ENCODE measurements around the gene SPA17. TPM values are rescaled to one million over a fixed set of nuclear protein-coding genes. Genes with fewer than 3 reads are reported as not detected.

The SPA17 gene
- polyA plus RNA-seq, 3 donors, result 23.4 to 27.7 (median 25.3) TPM

DNA sequence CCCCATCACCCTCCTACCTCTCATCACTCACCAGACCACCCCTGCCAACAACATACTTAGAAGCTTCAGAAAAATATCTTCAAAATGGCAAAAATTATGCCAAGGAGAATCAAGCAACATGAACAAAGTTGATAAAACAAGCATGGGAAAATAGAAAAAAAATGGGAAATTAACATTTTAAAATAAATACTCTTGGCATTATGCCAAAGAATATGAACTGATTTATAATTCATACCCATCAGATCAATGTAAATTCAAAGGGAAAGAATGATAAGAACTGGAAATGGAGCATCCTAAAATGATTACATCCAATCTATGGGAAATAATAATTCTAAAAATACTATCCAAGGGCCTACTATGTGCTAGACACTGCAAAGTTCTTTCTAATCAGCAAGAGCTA is 12.2 kb upstream of the SPA17 start:
- DNase-seq (ENCODE audit: low read depth in 3 of 3, low spot score in 2 of 3), result no peak

DNA sequence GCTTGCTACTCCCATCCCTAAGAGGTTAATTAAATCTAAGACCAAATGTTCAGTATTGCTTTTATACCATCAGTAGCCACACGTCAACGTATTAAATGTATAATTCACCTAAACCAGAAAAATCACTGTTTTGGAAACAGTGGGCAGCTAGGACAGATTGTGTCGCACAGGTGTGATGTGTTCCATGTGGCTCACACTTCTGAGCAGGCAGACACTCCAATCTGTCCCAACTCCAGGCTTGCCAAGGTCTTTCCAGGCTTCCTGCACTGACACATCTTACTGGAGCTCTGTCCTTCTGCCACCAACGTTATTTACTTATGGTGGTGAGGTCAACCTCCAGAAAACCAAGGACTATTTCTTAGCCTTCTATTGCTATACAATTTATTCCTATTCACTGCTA is 11.6 kb upstream of the SPA17 start:
- DNase-seq (ENCODE audit: low read depth in 3 of 3, low spot score in 2 of 3), result no peak

DNA sequence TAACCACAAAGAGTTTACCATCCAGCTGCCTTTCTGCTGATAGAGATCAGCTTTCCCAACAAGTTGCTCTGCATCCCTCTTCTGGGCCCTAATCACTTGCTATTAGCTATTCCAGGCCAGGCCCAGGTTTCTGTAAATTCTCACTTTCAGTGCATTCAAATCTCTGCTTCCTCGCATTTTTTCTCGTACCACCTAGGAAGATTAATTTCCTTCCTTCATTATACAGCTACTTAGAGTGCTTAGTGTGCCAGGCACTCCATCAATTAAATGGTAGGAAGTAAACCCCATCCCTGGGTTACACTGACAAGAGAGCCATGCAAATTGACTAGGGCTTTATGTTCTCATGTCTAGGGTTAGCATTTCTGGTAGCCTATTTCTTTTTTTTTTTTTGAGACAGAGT is 9.8 kb upstream of the SPA17 start:
- DNase-seq (ENCODE audit: low read depth in 3 of 3, low spot score in 2 of 3), result no peak

DNA sequence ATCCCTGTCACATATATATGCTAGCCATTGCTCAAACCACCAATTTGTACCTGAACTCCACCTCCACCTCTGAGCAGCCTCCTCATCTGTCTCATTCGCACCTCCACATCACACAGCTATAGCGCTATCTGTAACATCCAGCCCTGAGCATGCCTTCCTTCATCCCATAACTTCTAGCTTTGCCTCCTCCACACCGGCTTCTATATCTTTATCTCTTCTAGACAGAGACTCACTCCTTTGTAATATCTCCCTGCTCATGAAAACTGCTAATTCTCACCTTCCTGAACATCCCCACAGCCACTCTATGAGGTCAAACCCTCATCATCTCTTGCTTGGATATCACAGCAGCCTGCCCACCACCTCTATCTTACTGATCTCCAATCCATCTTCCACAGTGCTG is 6.1 kb upstream of the SPA17 start:
- DNase-seq (ENCODE audit: low read depth in 3 of 3, low spot score in 2 of 3), result no peak

DNA sequence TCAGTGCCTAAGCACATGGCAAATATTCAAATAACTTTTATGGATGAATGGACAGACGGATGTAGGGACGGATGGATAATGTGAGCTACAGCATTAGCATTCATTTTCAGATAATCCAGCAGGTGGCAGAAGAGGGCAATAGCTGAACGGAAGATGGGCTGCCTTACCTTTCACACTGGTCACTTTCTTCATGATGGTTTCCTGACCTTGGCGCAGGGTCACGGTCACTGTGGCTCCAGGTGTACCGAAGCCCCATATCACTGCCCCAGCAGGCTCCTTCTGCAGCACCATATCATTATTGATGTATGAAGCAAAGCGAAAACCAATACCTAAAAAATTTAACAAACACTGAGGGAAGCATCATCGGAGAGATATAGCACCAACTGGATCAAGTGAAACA is 4.5 kb upstream of the SPA17 start:
- DNase-seq (ENCODE audit: low read depth in 3 of 3, low spot score in 2 of 3), result no peak

DNA sequence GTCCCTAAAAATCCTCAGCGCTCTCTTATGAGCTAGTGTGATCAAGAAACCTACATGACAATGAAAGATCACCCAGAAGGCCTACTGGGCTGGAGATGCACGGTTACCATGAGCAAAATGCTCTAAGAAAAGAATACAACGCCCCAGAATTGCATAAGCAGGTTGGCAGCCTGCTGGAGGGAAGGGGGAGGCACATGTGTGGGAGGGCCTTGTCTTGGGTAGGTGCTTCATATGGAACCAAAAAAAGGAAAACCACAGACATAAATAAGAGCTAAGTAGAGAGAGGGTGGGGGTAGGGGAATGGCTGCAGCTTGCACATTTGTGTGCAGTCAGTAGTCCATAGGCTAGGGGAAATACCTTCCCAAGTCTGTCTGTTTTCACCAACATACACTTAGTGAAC is 3.0 kb upstream of the SPA17 start:
- DNase-seq (ENCODE audit: low read depth in 3 of 3, low spot score in 2 of 3), result no peak

DNA sequence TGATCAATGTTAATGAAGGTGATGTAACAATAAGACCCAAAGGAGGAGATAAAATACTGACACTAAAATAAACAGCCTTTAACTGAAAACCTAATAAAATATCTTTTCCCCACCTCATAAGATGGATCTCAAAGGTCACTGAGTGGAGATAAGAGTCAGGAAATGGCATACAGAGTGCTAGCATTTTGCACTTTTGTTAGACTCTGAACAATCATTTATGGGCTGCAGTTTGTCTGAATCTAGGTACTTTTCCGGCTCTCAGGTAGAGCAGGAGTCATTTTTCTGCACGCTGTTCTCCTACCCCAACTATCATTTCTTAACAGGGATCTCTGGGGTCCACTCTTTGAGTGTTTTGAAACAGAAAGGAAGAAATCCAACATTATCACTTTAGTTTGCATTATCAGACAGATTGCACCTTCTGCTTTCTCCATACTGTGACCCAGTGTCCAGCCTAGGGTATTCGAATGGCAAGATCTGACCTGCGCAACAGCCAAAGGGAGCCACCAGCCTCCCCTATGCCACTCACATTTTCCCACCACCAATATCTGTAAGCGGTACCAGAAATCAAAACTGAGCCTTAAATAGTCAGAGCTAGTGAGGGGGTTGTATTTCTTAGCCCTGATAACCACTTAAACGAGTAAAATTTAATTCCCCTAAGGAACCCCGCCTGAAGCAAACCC is 1.0 kb upstream of the SPA17 start:
- DNase-seq (ENCODE audit: low read depth in 3 of 3, low spot score in 2 of 3), result no peak

DNA sequence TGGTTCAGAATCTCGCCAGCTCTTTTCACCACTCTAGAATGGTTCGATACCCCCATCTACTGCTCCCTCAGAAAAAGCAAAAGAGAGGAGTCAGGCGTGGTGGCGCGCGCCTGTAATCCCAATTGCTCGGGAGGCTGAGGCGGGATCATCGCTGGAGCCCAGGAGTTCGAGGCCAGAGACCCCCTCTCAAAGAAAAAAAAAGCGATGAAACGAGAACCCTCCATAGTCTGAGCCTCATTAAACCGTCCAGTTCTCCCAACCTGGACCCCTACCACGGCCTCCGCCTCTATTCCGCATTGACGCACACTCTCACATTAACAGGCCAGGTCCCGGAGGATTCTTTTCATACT is 439 bp downstream of the SPA17 start:
- DNase-seq (ENCODE audit: low read depth in 3 of 3, low spot score in 2 of 3), result no peak

DNA sequence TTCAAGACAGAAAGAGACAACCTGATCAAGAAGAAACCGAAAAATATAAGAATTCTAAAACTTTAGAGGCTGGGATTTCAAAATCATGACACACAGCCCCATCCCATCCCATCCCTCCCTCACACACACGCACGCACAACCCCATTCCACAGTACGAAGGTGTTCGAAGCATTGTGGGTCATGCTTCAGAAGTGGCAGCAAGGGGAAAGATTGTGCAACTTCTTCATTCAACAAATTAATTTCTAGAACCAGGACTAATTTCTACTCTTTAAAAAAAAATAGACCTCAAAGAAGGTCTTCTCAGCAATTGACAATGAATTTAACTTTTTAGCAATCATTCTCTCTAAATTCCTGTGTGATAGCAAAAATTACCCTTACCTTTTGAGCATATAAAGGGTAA is 867 bp downstream of the SPA17 start:
- no peak for DNase-seq (ENCODE audit: low read depth in 3 of 3, low spot score in 2 of 3)

DNA sequence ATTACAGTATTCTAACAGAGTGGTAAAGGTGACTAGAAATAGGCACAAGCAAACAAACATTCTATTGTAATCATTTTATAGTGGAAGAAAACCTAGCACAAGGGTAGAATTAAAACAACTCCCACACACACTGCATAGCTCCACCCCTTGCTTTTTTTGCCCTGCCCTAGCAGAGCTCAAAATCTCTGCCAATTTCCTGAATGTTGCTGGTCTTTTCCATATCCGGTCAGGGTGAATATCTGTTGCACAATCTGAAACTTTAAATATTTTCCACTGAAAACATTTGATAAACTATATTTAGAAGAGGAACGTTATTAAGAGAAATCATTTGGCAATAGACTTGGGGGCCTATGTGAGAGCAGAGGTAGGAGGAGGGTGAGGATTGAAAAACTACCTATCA is 2.7 kb downstream of the SPA17 start:
- DNase-seq (ENCODE audit: low read depth in 3 of 3, low spot score in 2 of 3), result no peak

DNA sequence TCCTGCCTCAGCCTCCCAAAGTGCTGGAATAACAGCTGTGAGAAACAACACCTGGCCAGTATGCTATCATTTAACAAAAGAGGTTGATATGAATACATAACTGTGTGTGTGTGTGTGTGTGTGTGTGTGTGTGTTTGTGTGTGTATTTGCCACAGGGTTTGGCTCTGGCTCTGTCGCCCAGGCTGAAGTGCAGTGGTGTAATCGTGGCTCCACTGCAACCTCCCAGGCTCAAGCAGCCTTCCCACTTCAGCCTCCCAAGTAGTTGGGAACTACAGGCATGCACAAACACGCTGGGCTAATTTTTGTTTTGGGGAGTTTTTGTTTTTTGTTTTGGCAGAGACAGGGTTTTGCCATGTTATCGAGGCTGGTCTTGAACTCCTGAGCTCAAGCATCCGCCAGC is 4.7 kb downstream of the SPA17 start:
- no peak for DNase-seq (ENCODE audit: low read depth in 3 of 3, low spot score in 2 of 3)

DNA sequence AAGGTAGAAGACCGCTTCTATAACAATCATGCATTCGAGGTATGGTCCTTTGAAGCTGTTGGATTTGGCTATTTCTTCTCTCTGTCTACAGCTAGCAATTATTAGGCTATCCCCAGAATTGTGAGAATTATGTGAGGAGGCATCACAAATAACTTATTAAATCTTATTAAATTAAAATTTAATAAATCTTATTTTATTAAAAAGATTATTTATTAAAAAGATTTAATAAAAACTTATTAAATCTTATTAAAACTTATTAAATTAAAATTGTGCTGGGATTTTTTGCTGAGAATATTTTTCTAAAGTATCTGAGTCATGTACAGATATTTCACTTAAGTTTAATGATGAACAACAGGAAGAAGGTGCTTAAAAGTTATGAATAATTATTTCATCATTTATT is 7.7 kb downstream of the SPA17 start:
- no peak for DNase-seq (ENCODE audit: low read depth in 3 of 3, low spot score in 2 of 3)

DNA sequence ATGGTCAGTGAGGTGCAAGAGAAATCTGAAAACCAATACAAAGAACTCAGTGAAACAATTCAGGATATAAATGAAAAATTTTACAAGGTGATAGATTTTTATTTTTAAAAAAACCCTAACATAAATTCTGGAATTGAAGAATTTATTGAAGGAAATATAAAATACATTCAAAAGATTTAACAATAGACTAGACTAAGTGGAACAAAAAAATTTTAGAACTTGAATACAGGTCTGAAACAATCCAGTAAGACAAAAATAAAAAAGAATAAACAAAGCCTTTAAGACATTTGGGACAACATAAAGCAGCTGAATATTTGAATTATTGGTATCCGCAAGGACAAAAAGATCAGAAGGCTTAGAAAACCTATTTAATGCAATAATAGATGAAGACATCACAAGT is 8.7 kb downstream of the SPA17 start:
- DNase-seq (ENCODE audit: low read depth in 3 of 3, low spot score in 2 of 3), result no peak

DNA sequence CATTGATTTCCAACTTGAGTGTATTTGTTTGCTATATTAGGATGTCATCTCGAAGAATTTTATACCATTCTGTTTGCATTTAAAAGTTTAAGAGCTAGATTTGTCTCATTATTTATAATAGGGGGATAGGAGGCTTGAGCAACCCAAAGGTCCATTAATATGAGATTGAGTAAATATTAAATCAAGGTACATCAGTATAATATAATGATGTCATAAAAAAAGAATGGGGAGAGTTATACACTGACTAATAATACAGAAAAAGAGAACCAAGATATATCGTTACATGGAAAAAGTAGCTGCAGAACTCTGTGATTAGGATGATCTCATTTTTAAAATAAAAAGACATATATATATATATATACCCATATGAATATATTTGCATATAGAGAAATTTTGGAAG is 19.4 kb downstream of the SPA17 start:
- DNase-seq (ENCODE audit: low read depth in 3 of 3, low spot score in 2 of 3), result no peak

DNA sequence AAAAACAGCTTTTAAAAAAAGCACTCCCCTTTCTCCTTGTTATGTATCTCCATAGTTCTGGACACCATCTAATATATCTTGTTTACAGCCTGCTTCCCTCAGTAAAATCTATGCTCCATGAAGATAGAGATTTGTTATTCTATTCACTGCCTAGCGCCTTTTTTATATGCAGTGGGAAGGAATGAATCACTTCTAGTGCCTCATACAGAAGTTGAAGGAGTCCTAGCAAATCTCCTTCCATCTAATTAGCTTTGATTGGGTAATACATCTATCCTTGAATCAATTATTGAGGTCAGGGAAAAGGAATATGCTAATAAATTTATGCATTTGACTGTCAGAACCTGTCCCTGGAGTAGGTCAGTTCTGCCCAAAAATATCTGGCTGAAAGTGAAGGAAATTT is 25.8 kb downstream of the SPA17 start:
- DNase-seq (ENCODE audit: low read depth in 3 of 3, low spot score in 2 of 3), result no peak

DNA sequence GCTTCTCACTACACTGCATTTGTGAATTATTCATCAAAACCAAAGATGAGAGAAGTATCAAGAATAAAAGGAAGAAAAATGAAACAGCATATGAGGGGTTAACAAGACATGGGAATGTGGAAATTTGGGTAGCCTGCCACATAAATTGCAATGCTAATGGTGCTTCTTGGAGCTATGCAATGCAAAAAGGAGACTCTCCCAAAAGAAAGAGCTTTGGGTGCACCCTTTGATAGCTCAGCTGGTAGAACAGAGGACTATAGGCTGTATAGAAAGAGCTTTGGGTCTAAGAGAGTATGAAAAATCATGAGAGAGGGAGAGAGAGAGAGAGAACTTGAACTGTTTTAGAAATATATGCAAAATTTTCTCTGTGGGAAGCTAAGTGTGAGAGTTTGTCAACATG is 26.3 kb downstream of the SPA17 start:
- no peak for DNase-seq (ENCODE audit: low read depth in 3 of 3, low spot score in 2 of 3)

DNA sequence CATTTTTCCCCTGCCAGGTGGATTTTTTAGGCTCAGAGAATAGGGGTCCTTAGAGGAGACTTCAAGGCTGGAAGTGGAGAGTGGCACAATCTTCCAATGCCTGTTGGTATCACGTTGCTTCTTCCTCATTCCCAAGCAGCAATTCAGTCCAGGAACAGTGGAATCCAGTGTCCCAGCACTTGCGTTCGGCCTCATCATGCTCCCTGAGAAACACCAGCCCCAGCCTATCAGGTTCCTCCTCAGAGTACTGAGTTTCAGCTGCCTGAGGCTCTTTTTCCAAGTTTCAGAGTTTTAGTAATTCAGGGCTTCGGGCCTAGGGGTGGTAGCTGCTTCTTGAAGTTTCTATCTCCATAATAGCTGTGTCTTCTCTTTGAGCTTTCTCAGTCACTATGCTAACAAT is 34.1 kb downstream of the SPA17 start:
- no peak for DNase-seq (ENCODE audit: low read depth in 3 of 3, low spot score in 2 of 3)

DNA sequence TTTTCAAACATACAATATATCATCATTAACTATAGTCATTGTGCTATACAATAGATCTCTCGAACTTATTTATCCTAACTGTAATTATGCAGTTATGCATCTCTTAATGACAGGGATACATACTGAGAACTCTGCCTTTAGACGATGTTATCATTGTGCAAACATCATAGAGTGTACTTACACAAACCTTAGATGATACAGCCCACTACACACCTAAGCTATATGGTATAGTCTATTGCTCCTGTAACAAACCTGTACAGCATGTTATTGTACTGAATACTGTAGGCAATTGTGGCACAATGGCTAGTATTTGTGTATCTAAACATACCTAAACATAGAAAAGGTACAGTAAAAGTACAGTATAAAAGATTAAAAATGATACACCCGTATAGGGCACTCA is 38.7 kb downstream of the SPA17 start:
- no peak for DNase-seq (ENCODE audit: low read depth in 3 of 3, low spot score in 2 of 3)

DNA sequence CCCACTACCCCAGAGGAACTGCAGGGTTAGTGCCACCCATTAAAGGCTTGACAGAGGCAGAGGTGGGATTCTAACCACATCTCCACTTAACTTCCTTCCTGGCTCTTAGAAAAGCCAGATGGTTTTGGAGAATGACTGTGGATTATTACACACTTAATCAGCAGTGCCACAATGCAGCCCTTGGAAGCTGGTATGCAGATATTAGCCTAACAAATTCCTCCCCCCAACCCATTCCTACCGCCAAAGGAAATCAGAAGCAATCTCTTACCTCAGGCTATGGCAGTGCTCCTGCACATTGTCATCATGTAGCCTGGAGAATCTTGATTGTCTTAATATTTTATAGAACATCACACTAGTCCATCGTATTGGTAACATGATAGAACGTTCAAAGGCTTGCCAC is 42.9 kb downstream of the SPA17 start:
- DNase-seq (ENCODE audit: low read depth in 3 of 3, low spot score in 2 of 3), result no peak

DNA sequence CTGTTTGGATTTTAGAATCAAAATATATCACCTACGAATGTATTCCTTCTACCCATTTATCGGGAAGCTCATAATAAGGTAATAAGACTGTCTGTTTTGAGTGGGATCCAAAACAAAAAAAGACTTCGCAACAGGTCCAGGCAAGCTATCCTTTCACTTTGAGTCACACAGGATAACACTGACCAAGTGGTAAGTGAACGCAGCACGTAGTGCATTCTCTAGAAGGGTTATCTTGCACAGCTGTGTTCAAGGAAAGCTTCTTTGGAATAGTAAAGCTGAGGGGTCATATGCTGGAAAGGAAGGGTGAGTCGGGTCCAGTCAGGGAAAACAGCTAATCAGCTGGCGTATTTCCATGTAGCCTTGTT is 43.7 kb downstream of the SPA17 start:
- no peak for DNase-seq (ENCODE audit: low read depth in 3 of 3, low spot score in 2 of 3)

DNA sequence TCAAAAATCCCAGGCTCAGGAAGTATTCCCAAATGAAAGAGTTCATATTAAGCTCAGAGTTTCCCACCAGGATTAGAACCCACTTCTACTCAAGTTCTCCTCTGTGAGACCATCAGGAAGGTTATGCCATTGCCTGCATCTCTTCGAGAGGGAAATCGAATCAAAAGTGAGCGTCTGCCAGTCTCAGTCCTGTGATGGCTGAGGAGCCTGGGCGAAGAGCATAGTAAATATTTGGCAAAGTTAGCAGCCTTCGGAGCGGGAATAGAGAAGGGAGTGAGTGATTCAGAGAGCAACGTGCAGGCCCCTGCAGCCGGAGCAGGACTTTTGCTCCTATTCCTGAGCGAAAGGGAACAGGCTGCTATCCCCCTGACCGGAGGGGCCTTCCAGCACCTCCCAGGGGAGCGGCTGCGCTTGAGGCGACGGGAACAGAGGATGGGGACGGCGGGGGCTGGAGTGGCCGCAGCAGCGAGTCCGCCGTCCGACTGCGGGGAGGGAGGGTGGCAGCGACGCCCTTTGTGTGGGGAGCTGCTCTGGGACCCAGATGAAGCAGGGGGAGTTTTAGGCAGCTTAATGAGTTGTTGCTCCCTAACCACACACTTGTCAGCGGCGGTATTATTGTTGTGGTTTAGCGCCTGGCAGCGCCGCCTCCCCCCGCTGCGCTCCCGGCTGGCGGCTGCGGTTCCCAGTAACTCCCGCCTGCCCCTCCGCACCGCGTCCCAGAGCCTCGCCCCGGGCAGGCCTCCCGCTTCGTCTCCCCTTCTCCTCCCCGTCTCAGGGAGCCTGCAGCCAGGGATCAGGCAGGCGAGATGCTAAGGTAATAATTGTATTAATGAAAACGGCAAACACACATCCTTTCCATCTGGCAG is 44.3 kb downstream of the SPA17 start:
- no peak for DNase-seq (ENCODE audit: low read depth in 3 of 3, low spot score in 2 of 3)

DNA sequence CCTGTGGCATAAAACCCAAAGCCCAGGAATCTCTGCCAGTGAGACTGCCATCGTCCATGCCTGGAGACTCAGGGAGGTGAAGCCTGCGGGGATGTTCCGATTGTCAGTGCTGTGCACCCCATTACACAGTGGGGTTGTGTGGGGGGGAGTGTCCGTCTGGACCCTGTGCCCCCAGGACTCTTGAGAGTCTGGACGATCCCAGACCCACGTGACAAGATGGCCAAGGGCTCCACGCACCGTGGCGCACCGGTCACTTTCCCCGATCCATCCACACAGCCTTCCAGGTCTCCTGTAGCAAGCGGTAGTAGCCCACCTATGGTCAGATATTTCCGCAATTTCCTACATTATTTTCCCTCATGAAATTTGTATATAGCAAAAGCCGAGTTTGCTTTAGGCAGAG is 45.1 kb downstream of the SPA17 start:
- no peak for DNase-seq (ENCODE audit: low read depth in 3 of 3, low spot score in 2 of 3)

DNA sequence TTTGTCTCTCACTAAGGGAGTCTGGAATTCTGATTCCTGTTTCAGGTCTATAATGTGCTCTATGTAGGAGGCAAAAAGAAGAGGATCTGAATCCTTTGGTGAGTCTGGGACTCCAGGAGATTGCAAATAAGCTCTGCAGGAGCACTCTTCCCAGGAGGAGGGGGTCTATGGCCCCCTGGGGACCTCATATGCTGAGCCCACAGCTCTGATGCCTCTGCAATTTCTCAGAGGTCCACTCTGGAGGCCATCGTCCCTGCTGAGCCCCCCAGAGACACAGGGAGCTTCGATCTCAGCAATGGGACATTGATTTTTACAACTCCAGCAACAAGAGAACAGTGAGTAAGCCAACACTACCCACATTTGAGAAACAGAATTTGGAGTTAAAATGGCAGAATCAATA is 45.8 kb downstream of the SPA17 start:
- no peak for DNase-seq (ENCODE audit: low read depth in 3 of 3, low spot score in 2 of 3)
